K562 treated with DMSO at 1 percent for 12 hours (cell line): Measurements from ENCODE around the gene GNLY. TPM values are rescaled to one million over a fixed set of nuclear protein-coding genes. Genes with fewer than 3 reads are reported as not detected.

ENCODE experiments used
- total RNA-seq: library from RNA; unstranded; fragments of 300-600 nt; gene quantifications from 2 replicates; pipeline ENCODE4 v1.2.3, GENCODE V29; 2022; ENCODE audit not compliant: insufficient read depth

GNLY gene
- not detected in 2 replicates for total RNA-seq

GRCh38 chr2:85694052-85695025 lies at the start of gene GNLY:
Gene GNLY (plus strand): TSS chr2:85694358. CDS start chr2:85694419, 61 bp downstream.

GRCh38 chr2:85668009-85668856 lies 25.9 kb upstream of the GNLY start, which contains the start of gene SFTPB:
Gene SFTPB (minus strand): TSS chr2:85668199. CDS start chr2:85668183, 16 bp downstream.

Other genes with a start within 250 kb of the GNLY start
- gene MAT2A, start 155.2 kb upstream of the GNLY start, total RNA-seq = 65.4 and 197 TPM in 2 replicates
- 12.8 and 25.0 TPM in 2 replicates for gene GGCX, start 132.9 kb upstream of the GNLY start, total RNA-seq
- 157 and 192 TPM in 2 replicates for gene VAMP8, start 116.8 kb upstream of the GNLY start, total RNA-seq
- gene VAMP5, start 109.9 kb upstream of the GNLY start, total RNA-seq = 3.6 TPM in 1 of 2 replicates, not detected in the other
- gene RNF181, start 98.6 kb upstream of the GNLY start, total RNA-seq = 250 and 334 TPM in 2 replicates
- 18.0 and 19.7 TPM in 2 replicates for gene TMEM150A, start 91.7 kb upstream of the GNLY start, total RNA-seq
- 26.1 and 53.7 TPM in 2 replicates for gene C2orf68, start 82.3 kb upstream of the GNLY start, total RNA-seq
- 60.4 and 106 TPM in 2 replicates for gene USP39, start 78.2 kb upstream of the GNLY start, total RNA-seq
- not detected in 2 replicates for gene SFTPB, start 26.2 kb upstream of the GNLY start, total RNA-seq
- not detected in 2 replicates for gene ATOH8, start 59.6 kb downstream of the GNLY start, total RNA-seq
- gene ST3GAL5, start 194.6 kb downstream of the GNLY start, total RNA-seq = 4.2 and 14.6 TPM in 2 replicates